DLD1 (cell line): ENCODE measurements around the gene SSH2.
"Not testable (repeated sequence)": the region's sequence is repeated elsewhere in the genome, so short reads cannot be mapped to it uniquely, and the experiment has no call there.

ENCODE experiments used
- in situ Hi-C: cut with HindIII; loops from 2 replicates; pipeline ENCODE4 v1.10.0; 2017; ENCODE audit warnings: low sequenced_read_pairs

The SSH2 gene, protein sequence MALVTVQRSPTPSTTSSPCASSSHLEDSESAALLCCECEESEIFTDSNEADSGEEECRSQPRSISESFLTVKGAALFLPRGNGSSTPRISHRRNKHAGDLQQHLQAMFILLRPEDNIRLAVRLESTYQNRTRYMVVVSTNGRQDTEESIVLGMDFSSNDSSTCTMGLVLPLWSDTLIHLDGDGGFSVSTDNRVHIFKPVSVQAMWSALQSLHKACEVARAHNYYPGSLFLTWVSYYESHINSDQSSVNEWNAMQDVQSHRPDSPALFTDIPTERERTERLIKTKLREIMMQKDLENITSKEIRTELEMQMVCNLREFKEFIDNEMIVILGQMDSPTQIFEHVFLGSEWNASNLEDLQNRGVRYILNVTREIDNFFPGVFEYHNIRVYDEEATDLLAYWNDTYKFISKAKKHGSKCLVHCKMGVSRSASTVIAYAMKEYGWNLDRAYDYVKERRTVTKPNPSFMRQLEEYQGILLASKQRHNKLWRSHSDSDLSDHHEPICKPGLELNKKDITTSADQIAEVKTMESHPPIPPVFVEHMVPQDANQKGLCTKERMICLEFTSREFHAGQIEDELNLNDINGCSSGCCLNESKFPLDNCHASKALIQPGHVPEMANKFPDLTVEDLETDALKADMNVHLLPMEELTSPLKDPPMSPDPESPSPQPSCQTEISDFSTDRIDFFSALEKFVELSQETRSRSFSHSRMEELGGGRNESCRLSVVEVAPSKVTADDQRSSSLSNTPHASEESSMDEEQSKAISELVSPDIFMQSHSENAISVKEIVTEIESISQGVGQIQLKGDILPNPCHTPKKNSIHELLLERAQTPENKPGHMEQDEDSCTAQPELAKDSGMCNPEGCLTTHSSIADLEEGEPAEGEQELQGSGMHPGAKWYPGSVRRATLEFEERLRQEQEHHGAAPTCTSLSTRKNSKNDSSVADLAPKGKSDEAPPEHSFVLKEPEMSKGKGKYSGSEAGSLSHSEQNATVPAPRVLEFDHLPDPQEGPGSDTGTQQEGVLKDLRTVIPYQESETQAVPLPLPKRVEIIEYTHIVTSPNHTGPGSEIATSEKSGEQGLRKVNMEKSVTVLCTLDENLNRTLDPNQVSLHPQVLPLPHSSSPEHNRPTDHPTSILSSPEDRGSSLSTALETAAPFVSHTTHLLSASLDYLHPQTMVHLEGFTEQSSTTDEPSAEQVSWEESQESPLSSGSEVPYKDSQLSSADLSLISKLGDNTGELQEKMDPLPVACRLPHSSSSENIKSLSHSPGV (N-terminal part only)

DNA sequence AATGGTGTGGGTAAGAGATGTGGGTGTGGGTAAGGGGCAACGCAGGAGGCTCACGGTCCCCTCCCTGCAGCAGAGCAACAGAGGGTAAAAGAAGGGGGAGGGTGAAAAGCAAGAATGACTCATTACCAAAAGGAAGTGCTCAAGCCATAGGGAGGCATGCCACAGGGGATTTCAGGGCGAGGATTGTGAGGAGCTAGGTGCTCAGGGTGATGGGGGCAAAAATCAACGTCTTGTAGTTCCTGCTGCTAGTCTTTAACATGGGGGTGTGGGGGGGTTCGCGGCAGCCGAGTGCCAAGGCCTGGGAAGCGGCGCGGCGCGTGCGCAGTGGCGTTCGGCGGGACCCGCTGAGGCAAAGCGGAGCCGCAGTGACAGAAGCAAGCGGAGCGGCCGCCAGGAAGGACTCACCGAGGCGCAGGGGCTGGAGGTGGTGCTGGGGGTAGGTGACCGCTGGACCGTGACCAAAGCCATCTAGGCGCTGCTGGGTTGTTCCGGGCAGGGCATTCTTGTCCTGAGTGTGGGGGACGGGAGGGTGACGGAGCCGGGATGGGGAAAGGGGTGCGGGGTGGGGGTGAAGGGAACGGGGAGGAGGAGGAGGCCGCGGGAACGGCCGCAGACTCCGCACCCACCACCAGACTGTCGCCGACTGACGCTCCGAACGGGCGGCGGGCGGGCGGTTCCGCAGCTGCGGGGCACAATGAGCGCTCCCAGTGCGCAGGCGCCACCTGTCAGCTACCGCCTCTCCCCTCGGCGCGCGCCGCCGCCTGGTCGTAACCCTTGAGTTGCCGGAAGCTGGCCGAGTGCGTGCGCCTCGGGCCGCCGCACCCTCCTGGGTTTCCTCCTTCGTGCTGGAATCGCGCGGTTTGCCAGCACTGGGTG, at the start of gene SSH2:
Gene SSH2 (minus strand): TSS at position 696 of the 876 bp plus-strand sequence. CDS start 228 bp downstream, at position 468.
- in situ Hi-C loops = loop anchor here (25.0 kb wide), 1 partner anchor 267 kb away; no protein-coding TSS in a partner anchor

DNA sequence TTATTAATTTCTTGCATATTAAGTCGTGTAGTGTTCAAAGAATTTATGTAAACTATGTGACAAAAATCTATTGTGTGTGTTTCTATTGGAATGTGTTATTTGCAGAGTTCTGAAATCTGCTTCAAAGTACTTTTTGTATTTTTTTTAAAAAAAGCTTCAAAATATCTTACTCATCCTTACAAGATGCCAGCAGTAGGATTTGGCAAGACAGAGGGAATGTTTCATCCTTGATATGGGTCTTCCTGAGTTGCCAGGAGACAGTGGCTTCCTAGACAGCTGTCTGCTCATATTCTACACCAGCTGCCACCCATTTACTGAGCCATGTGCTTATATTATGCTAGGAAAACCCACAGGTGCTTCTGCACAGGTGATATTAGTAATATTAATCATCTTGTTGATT, 47.8 kb upstream of the SSH2 start:
- in situ Hi-C loops = no loop called here

DNA sequence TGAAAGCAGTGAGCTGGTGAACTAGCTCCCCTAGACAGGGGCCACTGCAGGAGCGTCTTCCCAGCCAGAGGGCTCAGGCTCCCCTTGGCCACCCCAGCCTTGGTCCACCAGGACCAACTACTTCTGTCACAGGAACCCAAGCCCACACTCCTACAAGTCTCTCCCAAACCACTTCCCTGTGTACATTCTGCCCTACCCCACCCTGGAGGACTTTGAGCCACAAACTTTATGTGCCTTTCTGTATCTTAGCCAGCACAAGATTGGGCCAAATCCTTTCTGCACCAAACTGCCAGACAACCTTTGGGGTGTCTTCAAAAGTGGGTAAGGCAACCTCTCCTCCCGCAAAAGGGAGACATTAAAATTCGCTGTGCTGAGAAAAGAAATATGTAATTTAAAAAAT, 43.0 kb upstream of the SSH2 start:
- in situ Hi-C loops = no loop called here

DNA sequence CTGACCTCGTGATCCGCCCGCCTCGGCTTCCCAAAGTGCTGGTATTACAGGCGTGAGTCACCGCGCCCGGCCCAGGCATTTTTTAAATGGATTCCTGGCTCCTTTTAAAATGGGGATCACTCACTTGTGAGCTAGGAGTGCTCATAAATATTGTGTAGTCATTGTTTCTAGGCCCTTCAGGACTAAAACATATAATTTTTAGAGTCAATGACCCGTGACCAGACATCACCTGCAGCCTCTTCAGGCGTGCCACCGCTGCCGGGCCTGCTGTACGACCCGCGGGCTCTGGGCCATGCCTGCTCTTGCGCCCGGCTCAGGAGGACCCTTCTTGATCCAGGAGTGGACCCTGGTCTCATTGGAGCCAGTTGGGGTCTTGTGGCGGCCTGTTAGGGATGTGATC, 42.2 kb upstream of the SSH2 start:
- in situ Hi-C loops = no loop called here

DNA sequence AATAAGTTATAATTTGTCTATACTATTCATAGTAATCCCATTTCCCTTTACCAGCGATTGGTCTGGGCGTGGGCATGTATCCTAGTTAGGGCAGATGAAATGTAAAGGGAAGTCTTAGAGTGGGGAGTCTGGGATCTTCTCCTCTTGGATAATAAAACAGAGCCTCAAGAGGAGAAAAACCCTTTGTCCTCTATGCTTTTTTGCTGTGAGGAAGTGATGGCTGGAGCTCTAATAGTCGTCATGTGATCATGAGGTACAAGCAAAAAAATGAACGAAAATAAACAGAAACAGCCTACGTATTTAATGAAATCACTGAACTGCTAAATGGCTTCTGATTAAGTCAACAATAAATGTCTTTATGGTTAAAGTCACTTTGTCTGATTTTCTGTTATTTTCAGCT, 38.2 kb upstream of the SSH2 start:
- in situ Hi-C loops = no loop called here

DNA sequence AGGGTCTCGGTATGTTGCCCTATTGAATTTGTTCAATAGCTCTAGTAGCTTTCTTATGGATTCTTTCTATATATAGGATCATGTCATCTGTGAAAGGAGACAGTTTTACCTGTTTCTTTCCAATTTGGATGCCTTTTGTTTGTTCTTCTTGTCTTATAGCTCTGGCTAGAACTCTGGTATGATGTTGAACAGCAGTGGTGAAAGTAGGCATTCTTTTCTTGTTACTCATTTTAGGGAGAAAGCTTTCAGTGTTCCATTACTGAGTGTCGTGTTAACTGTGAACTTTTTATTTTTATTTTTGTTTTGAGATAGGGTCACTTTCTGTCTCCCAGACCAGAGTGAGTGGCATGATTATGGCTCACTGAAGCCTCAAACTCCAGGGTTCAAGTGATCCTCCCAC, 32.6 kb upstream of the SSH2 start:
- in situ Hi-C loops = no loop called here

DNA sequence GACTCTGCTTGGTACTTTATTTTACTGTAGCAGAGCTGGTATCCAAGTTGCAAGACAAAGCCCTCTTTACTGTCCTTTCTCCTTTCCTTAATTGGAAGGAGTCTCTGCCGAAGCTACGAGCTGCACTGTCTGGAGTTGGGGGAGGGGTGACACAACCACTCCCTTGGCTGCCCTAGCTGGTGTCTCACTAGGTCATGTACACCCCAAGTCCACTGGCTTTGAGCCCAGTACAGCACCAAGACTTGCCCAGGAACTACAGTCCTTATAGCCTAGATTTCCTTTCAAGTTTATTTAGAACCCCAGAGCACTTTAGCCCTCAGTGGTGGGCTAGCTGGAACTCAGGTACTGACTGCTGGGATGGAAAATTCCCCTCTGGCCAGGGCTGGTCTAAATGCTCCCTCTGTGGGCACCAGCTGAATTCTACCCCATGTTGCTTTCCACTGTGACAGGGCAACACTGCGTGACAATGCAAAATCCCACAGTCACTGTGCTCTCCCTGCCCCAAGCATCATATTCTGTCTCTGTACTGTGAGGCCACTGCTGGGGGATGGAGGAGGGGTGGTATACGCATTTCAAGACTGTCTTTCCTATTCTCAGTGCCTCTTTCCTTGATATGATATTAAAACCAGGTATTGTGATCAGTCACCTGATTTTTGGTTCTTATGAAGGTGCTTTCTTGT, 29.8 kb upstream of the SSH2 start:
- in situ Hi-C loops = no loop called here

DNA sequence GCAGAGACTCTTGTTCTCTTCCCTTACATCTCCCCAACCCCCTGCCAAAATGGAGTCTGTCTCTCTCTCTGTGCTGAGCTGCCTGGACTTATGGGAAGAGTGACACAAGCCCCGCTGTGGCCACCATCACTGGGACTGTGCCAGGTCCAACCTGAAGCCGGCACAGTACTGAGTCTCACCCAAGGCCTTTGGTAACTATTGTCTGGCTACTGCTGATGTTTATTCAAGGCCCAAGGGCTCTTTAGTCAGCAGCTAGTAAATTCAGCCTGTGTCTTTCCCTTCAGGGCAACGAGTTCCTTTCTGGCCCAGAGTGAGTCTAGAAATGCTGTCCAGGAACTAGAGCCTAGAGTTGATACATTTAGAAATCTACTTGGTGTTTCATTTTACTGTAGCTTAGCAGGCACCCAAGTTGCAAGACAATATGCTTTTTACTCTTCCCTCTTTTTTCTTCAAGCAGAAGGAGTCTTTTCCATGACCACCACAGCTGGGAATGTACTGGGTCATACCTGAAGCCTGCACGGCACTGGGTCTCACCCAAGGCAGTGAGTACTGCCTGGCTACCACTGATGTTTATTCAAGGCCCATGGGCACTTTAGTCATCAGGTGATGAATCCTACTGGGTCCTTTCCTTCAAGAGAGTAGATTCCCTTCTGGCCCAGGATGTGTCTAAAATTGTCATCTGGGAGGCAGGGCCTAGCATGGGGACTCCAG, 29.1 kb upstream of the SSH2 start:
- in situ Hi-C loops = no loop called here

DNA sequence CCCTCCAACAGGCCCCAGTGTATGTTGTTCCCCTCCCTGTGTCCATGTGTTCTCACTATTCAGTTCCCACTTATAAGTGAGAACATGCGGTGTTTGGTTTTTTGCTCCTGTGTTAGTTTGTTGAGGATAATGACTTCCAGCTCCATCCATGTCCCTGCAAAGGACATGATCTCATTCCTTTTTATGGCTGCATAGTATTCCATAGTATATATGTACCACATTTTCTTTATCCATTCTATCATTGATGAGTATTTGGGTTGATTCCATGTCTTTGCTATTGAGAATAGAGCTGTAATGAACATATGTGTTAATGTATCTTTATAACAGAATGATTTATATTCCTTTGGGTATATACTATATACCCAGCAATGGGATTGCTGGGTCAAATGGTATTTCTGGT, 27.5 kb upstream of the SSH2 start:
- in situ Hi-C loops = not testable (repeated sequence)

DNA sequence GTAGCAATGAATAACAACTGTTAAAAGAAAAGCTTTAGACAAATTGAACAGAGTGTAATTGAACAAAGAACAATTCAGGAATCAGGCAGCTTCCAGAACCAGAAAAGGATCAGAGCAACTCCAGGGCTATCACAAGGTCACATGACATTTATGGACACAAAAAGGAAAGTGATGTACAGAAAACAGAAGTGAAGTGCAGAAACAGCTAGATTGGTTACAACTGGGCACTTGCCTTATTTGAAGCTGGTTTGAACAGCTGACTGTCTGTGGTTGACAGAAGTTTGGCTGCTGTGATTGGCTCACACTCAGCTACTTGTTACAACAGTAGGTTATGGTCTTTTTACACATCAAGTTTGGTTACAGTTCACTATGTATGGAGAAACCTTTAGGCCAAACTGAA, 26.2 kb upstream of the SSH2 start:
- in situ Hi-C loops = no loop called here

DNA sequence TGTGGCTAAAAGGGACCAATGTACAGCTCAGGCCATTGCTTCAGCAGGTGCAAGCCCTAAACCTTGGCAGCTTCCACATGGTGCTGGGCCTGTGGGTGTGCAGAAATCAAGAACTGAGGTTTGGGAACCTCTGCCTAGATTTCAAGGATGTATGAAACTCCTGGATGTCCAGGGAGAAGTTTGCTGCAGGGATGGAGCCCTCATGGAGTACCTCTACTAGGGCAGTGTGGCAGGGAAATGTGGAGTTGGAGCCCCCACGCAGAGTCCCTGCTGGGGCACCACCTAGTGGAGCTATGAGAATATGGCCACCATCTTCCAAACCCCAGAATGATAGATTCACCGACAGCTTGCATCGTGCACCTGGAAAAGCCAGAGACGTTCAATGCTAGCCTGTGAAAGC, 24.4 kb upstream of the SSH2 start:
- in situ Hi-C loops = no loop called here

DNA sequence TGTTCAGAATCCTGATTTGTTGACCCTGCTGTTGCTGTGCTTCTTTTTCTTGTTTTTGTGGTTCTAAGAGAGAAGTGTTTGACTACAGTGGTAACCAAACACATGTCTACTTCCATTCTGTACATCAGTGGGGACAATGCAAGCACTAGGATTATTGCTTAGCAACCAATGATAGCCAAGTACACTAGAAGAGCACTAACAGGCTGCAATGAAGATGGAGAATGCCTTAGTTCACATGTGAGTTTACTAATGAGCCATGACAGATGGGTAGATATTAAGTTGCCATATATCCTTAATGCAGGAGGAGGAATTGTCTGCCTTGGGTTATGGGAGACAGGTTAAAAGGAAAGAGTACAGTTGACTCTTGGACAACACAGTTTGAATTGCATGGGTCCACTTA, 19.7 kb upstream of the SSH2 start:
- in situ Hi-C loops = loop anchor here (25.0 kb wide), 1 partner anchor 287 kb away; no protein-coding TSS in a partner anchor

DNA sequence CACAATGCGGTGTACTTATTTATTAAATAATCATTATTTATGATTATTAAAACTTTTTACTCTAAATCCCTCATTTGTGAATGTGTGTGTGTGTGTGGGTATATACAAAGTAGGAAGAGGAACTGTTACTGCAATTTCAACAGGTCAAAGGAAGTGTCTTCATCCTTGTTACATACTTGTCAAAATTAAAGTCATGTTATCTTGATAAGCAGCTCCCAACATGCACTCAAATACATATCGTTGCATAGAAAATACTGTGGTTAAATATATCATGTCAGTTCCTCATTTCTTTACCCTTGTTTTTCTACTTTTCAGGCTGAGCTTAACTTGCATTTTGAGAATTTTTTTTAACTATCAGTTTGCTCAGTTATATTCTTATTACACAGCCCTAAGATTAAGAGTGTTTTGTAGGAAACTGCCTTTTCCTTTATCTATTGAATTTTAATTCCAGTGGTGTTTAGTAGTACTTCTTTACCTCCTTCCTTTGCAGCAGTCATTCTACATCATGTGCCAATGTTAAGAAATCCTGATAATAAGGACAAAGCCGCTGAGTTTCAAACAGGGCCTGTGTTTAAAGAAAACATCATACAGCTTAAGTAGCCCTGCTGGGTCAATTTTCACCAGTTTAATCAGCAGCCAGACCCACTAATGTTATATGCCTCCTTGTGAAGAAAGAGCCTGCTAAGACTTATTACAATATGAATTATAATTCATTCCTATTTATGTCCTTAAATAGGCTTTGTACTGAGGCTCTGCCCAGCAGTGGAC, 18.6 kb upstream of the SSH2 start:
- in situ Hi-C loops = loop anchor here (25.0 kb wide), 1 partner anchor 286 kb away; no protein-coding TSS in a partner anchor

DNA sequence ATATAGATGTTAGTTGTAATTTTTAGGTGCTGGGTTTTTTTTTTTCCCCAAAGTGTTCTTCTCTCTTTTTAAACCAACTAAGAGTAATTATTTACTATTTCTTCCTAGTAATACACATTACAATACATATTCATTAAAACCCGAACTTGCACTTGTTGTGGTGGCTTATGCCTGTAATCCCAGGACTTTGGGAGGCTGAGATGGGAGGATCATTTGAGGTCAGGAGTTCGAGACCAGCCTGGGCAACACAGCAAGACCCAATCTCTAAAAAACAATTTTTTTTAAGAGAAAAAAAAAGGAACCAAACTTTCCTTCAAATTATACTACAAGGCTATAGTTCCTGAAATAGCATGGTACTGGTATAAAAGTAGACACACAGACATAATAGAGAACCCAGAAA, 15.3 kb upstream of the SSH2 start:
- in situ Hi-C loops = loop anchor here (25.0 kb wide), 1 partner anchor 283 kb away; no protein-coding TSS in a partner anchor

DNA sequence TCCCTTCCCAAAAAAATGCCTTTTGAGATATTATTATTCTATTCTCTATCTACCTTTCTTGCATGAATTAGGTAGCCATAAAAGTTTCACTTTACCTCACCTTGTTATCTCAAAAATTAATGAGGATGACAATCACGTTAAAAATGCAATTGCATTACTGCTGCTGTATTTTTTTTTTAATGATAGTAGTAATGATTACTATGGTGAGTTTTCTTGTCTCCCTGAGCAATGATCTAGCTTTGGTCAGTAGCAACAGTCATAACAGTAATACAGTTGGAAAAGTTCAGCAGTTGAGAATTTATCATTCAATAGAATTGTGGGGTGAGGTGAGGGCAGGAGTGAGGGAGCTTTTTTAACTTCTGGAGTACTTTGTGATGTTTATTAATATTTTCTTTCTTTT, 11.3 kb upstream of the SSH2 start, which contains the start of gene EFCAB5:
Gene EFCAB5 (plus strand): TSS at position 301 of the 400 bp plus-strand sequence. CDS start 163 bp downstream, outside the sequence.
- in situ Hi-C loops = loop anchor here (25.0 kb wide), 1 partner anchor 279 kb away; no protein-coding TSS in a partner anchor

DNA sequence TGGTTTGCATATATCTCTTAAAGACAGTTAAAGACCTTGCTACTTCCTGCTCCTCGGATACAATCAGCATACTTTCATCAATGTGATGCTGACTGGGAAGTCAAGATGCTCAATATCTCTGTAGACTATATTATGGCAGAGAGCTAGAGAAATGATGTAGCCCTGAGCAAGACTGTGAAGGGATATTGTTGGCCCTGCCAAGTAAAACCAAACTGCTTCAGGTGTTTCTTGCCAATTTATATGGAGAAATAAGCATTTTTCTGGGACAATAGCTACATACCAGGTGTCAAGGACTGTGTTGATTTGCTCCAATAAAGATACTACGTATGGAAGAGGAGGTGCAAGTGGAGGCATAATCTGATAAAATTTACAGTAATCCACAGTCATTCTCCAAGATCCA, 6.7 kb upstream of the SSH2 start:
- in situ Hi-C loops = loop anchor here (25.0 kb wide), 1 partner anchor 274 kb away; no protein-coding TSS in a partner anchor

DNA sequence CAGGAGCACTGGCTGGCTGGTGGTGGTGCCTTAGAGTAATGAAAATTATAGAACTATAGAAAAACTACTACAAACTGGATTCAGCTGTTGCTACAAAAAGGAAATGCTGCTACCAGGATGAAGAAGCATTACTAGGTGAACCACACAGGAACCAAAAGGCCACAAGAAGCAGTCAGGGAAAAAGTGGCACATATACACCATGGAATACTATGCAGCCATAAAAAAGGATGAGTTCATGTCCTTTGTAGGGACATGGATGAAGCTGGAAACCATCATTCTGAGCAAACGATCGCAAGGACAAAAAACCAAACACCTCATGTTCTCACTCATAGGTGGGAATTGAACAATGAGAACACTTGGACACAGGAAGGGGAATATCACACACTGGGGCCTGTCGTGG, 5.9 kb upstream of the SSH2 start:
- in situ Hi-C loops = loop anchor here (25.0 kb wide), 1 partner anchor 274 kb away; no protein-coding TSS in a partner anchor

DNA sequence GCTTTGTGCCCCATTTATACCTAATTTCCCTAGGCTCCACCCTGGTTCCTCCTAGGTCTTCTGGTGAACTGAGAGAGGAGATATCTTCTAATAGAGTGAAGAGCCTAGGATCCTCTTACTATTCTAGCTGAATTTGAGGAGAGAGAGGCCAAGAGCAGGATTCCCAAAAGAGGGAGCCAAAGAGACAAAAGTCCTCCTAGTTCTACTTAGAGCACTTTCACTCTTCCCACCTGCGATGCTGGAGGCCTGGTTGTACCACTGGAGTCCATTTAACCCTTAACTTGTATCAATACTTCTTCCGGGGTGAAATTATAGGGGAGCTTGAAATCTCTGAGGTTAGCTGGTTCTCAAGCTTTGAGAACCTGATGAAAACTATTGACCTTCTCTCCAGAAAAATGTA, 3.4 kb upstream of the SSH2 start:
- in situ Hi-C loops = loop anchor here (25.0 kb wide), 1 partner anchor 271 kb away; no protein-coding TSS in a partner anchor
